ENCODE data around the gene LBHD2.

LBHD2 gene

DNA sequence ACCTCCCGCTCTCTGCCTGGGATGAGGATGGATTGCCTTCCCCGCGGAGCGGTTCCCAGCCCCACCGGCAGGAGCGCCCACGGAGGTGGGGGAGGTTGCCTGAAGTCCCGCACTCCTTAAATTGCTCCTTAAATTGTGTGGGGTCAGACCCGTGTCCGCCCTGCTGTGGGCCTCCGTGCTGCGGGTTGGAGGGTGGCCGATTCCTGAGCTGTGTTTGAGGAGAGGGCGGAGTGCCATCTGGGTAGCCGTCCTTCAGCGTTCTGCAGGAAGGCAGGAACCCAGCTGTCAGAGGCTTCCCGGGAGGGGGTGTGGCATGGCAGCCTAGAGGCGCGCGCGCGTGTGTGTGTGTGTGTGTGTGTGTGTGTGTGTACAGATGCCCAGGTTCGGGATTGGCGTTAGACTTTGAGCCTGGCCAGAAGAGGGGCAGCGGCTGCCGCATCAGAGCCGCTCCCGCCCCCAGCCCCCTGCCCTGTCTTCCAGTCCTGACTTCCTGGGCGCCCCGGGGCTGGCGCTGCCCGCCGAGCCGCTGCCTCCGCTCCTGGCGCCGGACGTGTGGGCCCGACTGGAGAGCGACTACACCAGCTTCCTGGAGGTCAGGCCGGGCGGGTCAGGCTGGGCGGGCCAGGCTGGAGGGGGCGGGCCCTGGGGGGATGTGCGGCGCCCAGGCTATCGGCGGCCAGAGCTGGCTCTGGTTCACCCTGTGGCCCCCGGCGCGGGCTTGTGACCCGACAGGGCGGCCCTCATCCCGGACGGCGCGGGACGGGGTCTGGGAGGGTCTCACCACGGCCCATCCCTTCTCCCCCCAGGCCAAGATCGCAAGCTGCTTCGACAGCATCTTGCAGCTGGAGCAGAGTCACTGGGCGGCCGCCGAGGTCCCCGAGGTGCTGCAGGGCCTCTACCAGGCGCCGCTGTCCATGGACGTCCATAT, 19.7 kb downstream of the LBHD2 start:
- peaks cover 40 to 51% (median 44%) of the 10 kb centered on the region in 11 experiments for H3K27me3 ChIP-seq
- no peak for TF ChIP-seq Cebpa-rat (IDR thresholded peaks at IDR 0.05)
- H3K9ac ChIP-seq: peak overlapping the region in 1 of 11 experiments; percentile 52; a peak in 2 of 22 replicates
- no peaks in the 10 kb centered on the region for H3K9me3 ChIP-seq (replicated peaks in 1 of 11)
- H3K4me3 ChIP-seq: peak overlapping the region in 8 of 10 experiments; percentile 21 to 65 (median 42); a peak in 13 of 20 replicates
- H3K36me3 ChIP-seq: no peaks in the 10 kb centered on the region
- peaks cover 30 to 75% (median 59%) of the 10 kb centered on the region in 10 experiments for H3K4me1 ChIP-seq
- H3K27ac ChIP-seq: no peak overlapping the region
- H3K4me2 ChIP-seq: peak overlapping the region; percentile 59 to 87 (median 71)
- peaks cover 0 to 52% (median 0%) of the 10 kb centered on the region in 11 experiments; a peak in 10 of 22 replicates for H4K20me1 ChIP-seq

DNA sequence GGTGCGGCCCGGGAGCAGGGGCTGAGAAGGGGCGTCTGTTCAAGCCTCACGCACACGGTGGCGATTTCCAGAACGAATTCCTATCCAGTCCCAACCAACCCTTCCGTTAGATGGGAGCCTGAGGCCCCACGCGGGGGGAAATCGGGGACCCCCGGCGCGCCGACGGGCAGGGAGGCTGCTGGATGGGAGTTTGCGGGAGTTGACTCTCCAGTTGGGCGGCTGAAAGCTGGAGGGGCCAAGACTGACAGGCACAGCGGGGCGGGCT, 20.3 kb downstream of the LBHD2 start:
- H3K4me2 ChIP-seq: peak overlapping the region in 10 of 11 experiments; percentile 64 to 87 (median 72); a peak in 14 of 22 replicates
- peaks cover 40 to 51% (median 44%) of the 10 kb centered on the region in 11 experiments for H3K27me3 ChIP-seq
- TF ChIP-seq Cebpa-rat (IDR thresholded peaks at IDR 0.05): no peak
- no peak overlapping the region for H3K27ac ChIP-seq
- H4K20me1 ChIP-seq: peaks cover 0 to 52% (median 0%) of the 10 kb centered on the region in 11 experiments; a peak in 10 of 22 replicates
- H3K36me3 ChIP-seq: no peaks in the 10 kb centered on the region
- H3K4me3 ChIP-seq: peak overlapping the region in 3 of 10 experiments; percentile 47 to 65 (median 50); a peak in 5 of 20 replicates
- H3K9me3 ChIP-seq (replicated peaks in 1 of 11): no peaks in the 10 kb centered on the region
- H3K4me1 ChIP-seq: peaks cover 32 to 72% (median 56%) of the 10 kb centered on the region in 10 experiments
- H3K9ac ChIP-seq: no peak overlapping the region

DNA sequence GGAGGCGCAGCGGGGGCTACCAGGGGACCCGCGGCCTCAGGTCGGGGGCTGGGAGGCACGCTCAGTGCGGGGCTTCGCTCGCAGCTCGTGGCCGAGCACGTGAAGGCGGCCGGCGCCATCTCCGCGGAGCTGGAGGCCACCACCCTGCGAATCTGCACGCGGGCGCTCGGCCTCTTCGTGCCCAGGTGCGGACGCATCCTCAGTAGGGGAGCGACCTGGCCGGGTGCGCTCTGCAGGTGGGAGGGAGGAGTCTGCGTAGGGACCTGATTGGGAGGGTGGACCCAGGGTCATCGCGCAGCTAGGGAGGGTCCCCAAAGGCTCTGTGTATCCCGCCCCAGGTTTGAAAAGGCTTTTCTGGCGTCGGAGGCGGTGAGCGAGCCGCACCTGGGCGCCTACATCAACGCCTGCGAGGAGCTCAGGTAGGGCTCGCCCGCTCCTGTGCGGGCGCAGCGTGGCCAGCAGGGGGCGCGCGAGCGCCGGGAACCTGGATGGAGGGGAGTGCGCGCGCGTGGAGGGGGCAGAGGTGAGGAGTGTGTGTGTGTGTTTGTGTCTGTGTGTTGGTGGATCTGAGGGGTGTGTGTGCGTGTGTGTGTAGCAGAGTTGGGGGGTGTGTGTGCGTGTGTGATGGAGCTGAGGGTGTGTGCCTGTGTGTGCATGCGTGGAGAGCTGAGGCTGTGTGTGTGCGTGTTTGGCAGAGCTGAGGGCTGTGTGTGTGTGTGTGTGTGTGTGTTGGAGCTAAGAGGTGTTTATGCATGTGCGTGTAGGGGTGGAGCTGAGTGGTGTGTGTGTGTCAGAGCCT, 20.8 kb downstream of the LBHD2 start:
- Histone ChIP-seq H3K27me3 (peaks cover 40 to 51% (median 44%) of the 10 kb centered on the region in 11 experiments), H3K9ac (peak overlapping the region in 1 of 11 experiments; percentile 29; a peak in 1 of 22 replicates), H3K4me2 (peak overlapping the region; percentile 41 to 87 (median 71); a peak in 18 of 22 replicates), H3K36me3 (no peaks in the 10 kb centered on the region), H3K4me3 (peak overlapping the region in 1 of 10 experiments; percentile 21; a peak in 1 of 20 replicates), H3K9me3 (replicated peaks in 1 of 11) (no peaks in the 10 kb centered on the region), H4K20me1 (peaks cover 0 to 52% (median 0%) of the 10 kb centered on the region in 11 experiments; a peak in 10 of 22 replicates), H3K27ac (no peak overlapping the region), H3K4me1 (peaks cover 35 to 70% (median 57%) of the 10 kb centered on the region in 10 experiments)
- TF ChIP-seq Cebpa-rat (IDR thresholded peaks at IDR 0.05): no peak

DNA sequence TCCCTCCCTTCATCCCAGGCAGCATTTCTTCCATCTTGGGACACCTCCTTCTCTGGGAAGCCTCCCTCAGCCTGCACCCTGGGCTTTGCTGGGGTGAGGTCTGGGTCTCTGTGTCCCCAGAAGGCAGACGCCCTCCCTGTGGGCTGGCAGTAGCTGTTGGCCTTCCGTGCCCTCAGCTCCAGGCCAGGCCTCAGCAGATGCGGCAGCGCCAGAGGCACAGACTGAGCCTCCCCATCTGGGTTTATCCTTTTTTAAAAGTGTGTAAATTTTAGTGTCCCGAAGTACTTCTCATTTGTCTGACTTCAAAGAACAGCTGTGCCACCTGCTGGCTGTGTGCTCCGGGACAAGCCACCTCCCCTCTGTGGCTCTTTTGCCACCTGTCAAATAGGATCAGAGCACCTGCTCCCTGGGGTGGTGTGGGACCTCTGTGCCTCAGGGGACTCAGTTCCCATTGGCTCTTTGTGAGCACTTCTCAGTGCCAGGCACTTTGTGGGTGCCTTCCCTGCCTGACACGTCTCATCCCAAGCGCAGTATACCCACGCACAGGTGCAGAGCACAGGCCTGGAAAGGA, 21.7 kb downstream of the LBHD2 start:
- no peak overlapping the region; a peak in 1 of 20 replicates for H3K4me3 ChIP-seq
- H3K36me3 ChIP-seq: no peaks in the 10 kb centered on the region
- peaks cover 0 to 52% (median 0%) of the 10 kb centered on the region in 11 experiments; a peak in 10 of 22 replicates for H4K20me1 ChIP-seq
- peak overlapping the region in 2 of 11 experiments; percentile 29 to 31; a peak in 2 of 22 replicates for H3K9ac ChIP-seq
- H3K27me3 ChIP-seq: peaks cover 40 to 49% (median 44%) of the 10 kb centered on the region in 11 experiments
- peaks cover 43 to 70% (median 60%) of the 10 kb centered on the region in 10 experiments for H3K4me1 ChIP-seq
- H3K9me3 ChIP-seq (replicated peaks in 1 of 11): no peaks in the 10 kb centered on the region
- H3K4me2 ChIP-seq: peak overlapping the region; percentile 41 to 87 (median 69); a peak in 19 of 22 replicates
- no peak for TF ChIP-seq Cebpa-rat (IDR thresholded peaks at IDR 0.05)
- H3K27ac ChIP-seq: no peak overlapping the region

DNA sequence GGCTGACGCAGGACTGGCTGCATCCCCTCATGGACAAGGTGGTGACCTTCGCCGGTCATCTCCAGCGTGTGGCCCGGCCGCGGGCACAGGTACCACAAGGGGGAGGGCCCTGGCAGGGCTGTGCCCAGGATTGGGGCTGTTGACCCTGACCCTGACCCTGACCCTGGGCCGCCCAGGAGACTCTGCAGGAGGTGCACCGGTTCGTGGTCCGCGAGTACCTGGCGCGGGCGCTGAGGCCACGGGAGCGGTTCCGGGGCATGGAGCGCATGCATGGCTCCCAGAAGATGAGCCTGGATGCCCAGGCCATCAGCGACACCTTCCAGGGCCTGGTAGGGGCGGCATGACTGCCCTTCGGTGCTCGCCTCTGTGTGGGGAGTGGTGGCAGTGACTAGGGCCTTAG, 23.4 kb downstream of the LBHD2 start:
- Histone ChIP-seq H3K4me2 (no peak overlapping the region; a peak in 1 of 22 replicates), H3K4me3 (no peak overlapping the region), H3K27ac (no peak overlapping the region; a peak in 1 of 22 replicates), H3K27me3 (peaks cover 25 to 31% (median 27%) of the 10 kb centered on the region in 11 experiments), H3K9ac (no peak overlapping the region), H3K9me3 (replicated peaks in 1 of 11) (no peaks in the 10 kb centered on the region), H3K4me1 (peaks cover 61 to 83% (median 75%) of the 10 kb centered on the region in 10 experiments), H4K20me1 (peaks cover 0 to 38% (median 0%) of the 10 kb centered on the region in 11 experiments; a peak in 10 of 22 replicates), H3K36me3 (no peaks in the 10 kb centered on the region)
- TF ChIP-seq Cebpa-rat (IDR thresholded peaks at IDR 0.05): no peak

DNA sequence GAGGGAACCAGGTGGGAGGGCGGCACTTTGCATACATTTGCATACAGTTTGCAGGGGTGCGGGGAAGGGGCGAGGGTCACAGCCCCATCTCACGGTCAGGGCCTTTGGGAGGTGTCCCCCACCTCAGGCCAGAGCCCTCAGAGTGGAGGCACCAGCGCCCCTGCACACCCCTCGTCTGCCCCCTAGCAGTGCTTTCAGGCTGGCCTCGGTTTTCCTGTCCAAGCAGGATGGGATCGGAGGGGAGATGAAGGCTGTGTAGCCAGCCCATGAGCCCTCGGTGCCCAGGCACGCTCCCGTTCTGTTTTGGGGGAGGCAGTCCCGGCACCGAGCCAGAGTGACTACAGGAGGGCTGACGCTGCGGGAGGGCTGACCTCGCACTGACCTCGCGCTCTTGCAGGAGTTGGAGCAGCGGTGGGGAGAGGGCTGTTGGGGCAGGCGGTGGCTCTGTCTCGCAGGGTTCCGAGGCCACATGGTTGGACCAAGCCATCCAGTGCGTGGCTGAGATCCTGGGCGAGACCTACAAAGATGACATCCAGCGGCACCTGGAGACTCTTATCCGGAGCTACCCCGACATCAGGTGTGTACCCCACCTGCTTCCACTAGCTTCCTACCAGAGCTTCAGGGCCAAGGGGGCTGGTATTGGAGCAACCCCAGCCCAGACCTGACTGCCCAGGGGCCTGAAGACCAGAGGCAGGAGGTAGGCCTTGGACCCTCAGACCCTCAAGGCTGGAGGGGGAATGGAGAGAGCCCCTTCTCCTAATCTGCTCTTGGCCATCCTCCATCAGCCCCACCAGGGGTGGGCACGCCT, 24.1 kb downstream of the LBHD2 start:
- Histone ChIP-seq H3K9me3 (replicated peaks in 1 of 11) (no peaks in the 10 kb centered on the region), H3K4me1 (peaks cover 67 to 84% (median 79%) of the 10 kb centered on the region in 10 experiments), H4K20me1 (peaks cover 0 to 31% (median 0%) of the 10 kb centered on the region in 11 experiments; a peak in 10 of 22 replicates), H3K36me3 (no peaks in the 10 kb centered on the region), H3K27me3 (peaks cover 18 to 24% (median 20%) of the 10 kb centered on the region in 11 experiments), H3K4me2 (peak overlapping the region; percentile 52 to 76 (median 58)), H3K27ac (peak overlapping the region in 9 of 11 experiments; percentile 14 to 77 (median 56); a peak in 16 of 22 replicates), H3K4me3 (no peak overlapping the region), H3K9ac (peak overlapping the region in 7 of 11 experiments; percentile 15 to 60 (median 40); a peak in 10 of 22 replicates)
- no peak for TF ChIP-seq Cebpa-rat (IDR thresholded peaks at IDR 0.05)

DNA sequence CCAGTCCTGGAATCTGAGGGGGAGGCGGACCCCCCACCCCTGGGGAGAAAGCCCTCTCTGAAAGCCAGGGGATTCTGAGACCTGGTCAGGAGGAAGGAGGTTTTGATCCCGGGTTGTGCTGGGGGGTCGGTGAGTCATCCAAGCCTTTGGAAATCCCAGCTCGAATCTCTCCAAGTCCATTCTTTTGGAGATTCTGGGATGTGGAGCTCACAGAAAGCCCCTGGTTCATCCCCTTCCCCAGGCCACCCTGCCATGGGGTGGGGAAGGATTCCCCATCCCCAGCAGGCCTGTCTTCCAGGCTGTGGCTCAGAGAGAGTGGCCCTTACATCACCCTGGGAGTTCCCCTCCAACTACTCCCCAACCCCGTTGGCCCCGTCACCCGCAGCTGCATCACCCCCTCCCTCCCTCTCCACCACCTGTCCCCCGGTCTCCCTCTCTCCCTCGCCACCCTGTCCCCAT, 24.8 kb downstream of the LBHD2 start:
- Histone ChIP-seq H4K20me1 (peaks cover 0 to 25% (median 0%) of the 10 kb centered on the region in 11 experiments; a peak in 9 of 22 replicates), H3K9ac (peak overlapping the region in 7 of 11 experiments; percentile 15 to 60 (median 40); a peak in 10 of 22 replicates), H3K9me3 (replicated peaks in 1 of 11) (no peaks in the 10 kb centered on the region), H3K4me3 (no peak overlapping the region), H3K36me3 (no peaks in the 10 kb centered on the region), H3K4me2 (peak overlapping the region; percentile 52 to 76 (median 58)), H3K4me1 (peaks cover 67 to 84% (median 79%) of the 10 kb centered on the region in 10 experiments), H3K27me3 (peaks cover 12 to 18% (median 14%) of the 10 kb centered on the region in 11 experiments), H3K27ac (peak overlapping the region in 9 of 11 experiments; percentile 14 to 77 (median 56); a peak in 16 of 22 replicates)
- TF ChIP-seq Cebpa-rat (IDR thresholded peaks at IDR 0.05): no peak

Data from BLaER1 treated with 17β-estradiol and CSF1 and Interleukin-3, amounts not matched to agents 10 nM and 100 nM (cell line).